Psoas muscle (tissue), 8 donors: ENCODE results near the gene ITGA3. TPM values are rescaled to one million over a fixed set of nuclear protein-coding genes. Genes with fewer than 3 reads are reported as not detected.

Experiments
- ATAC-seq, 4 donors: fragments of 200-7000 bp; cut with Tn5 transposase; one replicate each; pipeline ENCODE4 v1.9.1; 2020; ENCODE audit warnings: moderate library complexity in 3 of 4, mild to moderate bottlenecking in 2 of 4
- DNase-seq, 2 donors: peaks; one replicate each; pipeline ENCODE4 v3.0.0-alpha.2; 2020
- H3K27ac ChIP-seq: fragments of 200-600 bp; one replicate; pipeline ENCODE4 v1.8.0; 2022
- H3K27me3 ChIP-seq, 3 donors: fragments of 200-600 bp in 1 of 3; one replicate each; pipeline versions ENCODE4 v1.6.1 to v1.8.0; 2013 to 2022; ENCODE audit warnings: low read length in 2 of 3, mild to moderate bottlenecking in 2 of 3, moderate library complexity in 1 of 3; ENCODE audit not compliant: insufficient read depth in 3 of 3
- H3K36me3 ChIP-seq, 2 donors: fragments of 200-600 bp in 1 of 2; one replicate each; pipeline versions ENCODE4 v1.6.1 to v1.8.0; 2013 to 2022; ENCODE audit warnings: low read depth in 1 of 2, mild to moderate bottlenecking in 1 of 2, moderate library complexity in 1 of 2; ENCODE audit not compliant: insufficient read depth in 1 of 2
- H3K4me1 ChIP-seq: fragments of 200-600 bp; one replicate; pipeline ENCODE4 v1.8.0; 2022
- H3K4me3 ChIP-seq: fragments of 200-600 bp; one replicate; pipeline ENCODE4 v1.8.0; 2022; ENCODE audit warnings: mild to moderate bottlenecking
- H3K9me3 ChIP-seq: fragments of 200-600 bp; one replicate; pipeline ENCODE4 v1.8.0; 2022
- CTCF ChIP-seq: fragments of 200-600 bp; IDR thresholded peaks from one replicate; pipeline ENCODE4 v1.8.0; 2022; ENCODE audit warnings: antibody characterized with exemption
- WGBS, 3 donors: extraction: QIAGEN DNeasy Blood & Tissue Kit; methylation state at CpG; one replicate each; pipeline versions ENCODE4 v1.1.6 to v1.1.7; 2013; 5-methylcytosine and 5-hydroxymethylcytosine counted together
- intact Hi-C, 2 donors: fragments of 100-400 bp; cut with DNase I; formaldehyde crosslinking; loops; one replicate each; pipeline versions ENCODE4 v1.11.0 to v1.14.2; 2022
- polyA plus RNA-seq, 3 donors: library from polyadenylated mRNA; stranded (reverse); fragments of 200-250 nt; gene quantifications; one replicate each; pipeline ENCODE4 v1.2.3, GENCODE V29; 2013
- total RNA-seq, 4 donors: library from RNA; stranded (reverse); fragmentation: NEBNext Ultra II Directional in 2 of 4; extraction: Animal tissue kit (Norgen Biotek cat#: 25700) in 2 of 4; gene quantifications; one replicate each; pipeline versions ENCODE4 v1.2.1 to v1.2.4, GENCODE V29; 2021 to 2023
- donor health status: healthy with polysubstance abuse.
- donor health status: DM: no; HTN: no; CAD: no; lungs with moderate emphysema.
- donor health status: Bipolar disorder and iron deficiency.
- donor health status: healthy.
- donor health status: DM: yes; HTN: yes; CAD: no.
- donor health status: DM: no; HTN: no; CAD: no.
- donor health status: DM: no; HTN: no; CAD: no.
- donor health status: DM: yes; HTN: yes; CAD: no.

Gene ITGA3
- total and polyA plus RNA-seq, 7 donors: 4.9 to 21.9 (median 10.9) TPM

GRCh38 chr17:50090971-50091917 is 35.3 kb downstream of the ITGA3 start:
- intact Hi-C loops: loop anchor here in 1 of 2 donors (5.0 kb wide), 2 partner anchors 34 to 206 kb away; partner anchors contain the start of gene ITGA3
- DNase-seq: no peak

GRCh38 chr17:50091918-50092285 is 36.0 kb downstream of the ITGA3 start:
- WGBS, 3 donors: 65 to 79% (median 73%) methylated on average over 2 of the region's 2 CpGs
- Histone ChIP-seq H3K27me3 (no peaks in the 10 kb centered on the region), H3K36me3 (peaks cover 0 to 25% of the 10 kb centered on the region in 2 donors), H3K4me1 (peaks cover 17% of the 10 kb centered on the region), H3K4me3 (no peak overlapping the region), H3K27ac (no peak overlapping the region), H3K9me3 (no peaks in the 10 kb centered on the region)
- ATAC-seq: no peak
- TF ChIP-seq CTCF: no peak
- DNase-seq: no peak
- intact Hi-C loops: loop anchor here in 1 of 2 donors (5.0 kb wide), 2 partner anchors 35 to 205 kb away; partner anchors contain the start of gene ITGA3

More at GRCh38 chr17:50090971-50091917, 35.3 kb downstream of the ITGA3 start:
- TF ChIP-seq CTCF: no peak
- Histone ChIP-seq H3K4me3 (no peak overlapping the region), H3K27me3 (no peaks in the 10 kb centered on the region), H3K9me3 (no peaks in the 10 kb centered on the region), H3K4me1 (peaks cover 11% of the 10 kb centered on the region), H3K36me3 (peaks cover 0 to 25% of the 10 kb centered on the region in 2 donors), H3K27ac (no peak overlapping the region)
- 69 to 80% (median 76%) methylated on average over 15 of the region's 15 CpGs for WGBS, 3 donors
- no peak for ATAC-seq

- peaks cover 31% of the 10 kb centered on the region for H3K4me1 ChIP-seq
- ATAC-seq: no peak
- no peaks in the 10 kb centered on the region for H3K27me3 ChIP-seq
- DNase-seq: no peak
- H3K4me3 ChIP-seq: no peak overlapping the region
- no peaks in the 10 kb centered on the region for H3K9me3 ChIP-seq
- TF ChIP-seq CTCF: no peak
- 82 to 92% (median 91%) methylated on average over 3 of the region's 3 CpGs for WGBS, 3 donors
- no peak overlapping the region for H3K27ac ChIP-seq
- H3K36me3 ChIP-seq: peaks cover 0 to 31% of the 10 kb centered on the region in 2 donors
- intact Hi-C loops: loop anchor here in 1 of 2 donors (5.0 kb wide), 2 partner anchors 36 to 204 kb away; partner anchors contain the start of gene ITGA3
Measured at GRCh38 chr17:50093246-50093645, 37.3 kb downstream of the ITGA3 start.

- peak overlapping the region; percentile 88 for H3K27ac ChIP-seq
- TF ChIP-seq CTCF: no peak
- intact Hi-C loops: loop anchor here in 1 of 2 donors (2.0 to 5.0 kb wide), 3 partner anchors 37 to 203 kb away; partner anchors contain the start of gene ITGA3
- peak overlapping the region; percentile 95 for H3K4me3 ChIP-seq
- ATAC-seq: no peak
- peaks cover 36% of the 10 kb centered on the region for H3K4me1 ChIP-seq
- 33 to 49% (median 43%) methylated on average over 3 of the region's 3 CpGs for WGBS, 3 donors
- no peaks in the 10 kb centered on the region for H3K27me3 ChIP-seq
- no peak for DNase-seq
- H3K9me3 ChIP-seq: no peaks in the 10 kb centered on the region
- peaks cover 0 to 32% of the 10 kb centered on the region in 2 donors for H3K36me3 ChIP-seq
Measured at GRCh38 chr17:50093807-50094206, 37.9 kb downstream of the ITGA3 start.
